Hippocampal formation (tissue), 2 donors: Measurements from ENCODE around the gene TRPM2.

Source experiments
- DNase-seq, 2 donors: peaks; one replicate each; lab custom pipeline; 2025; lab: John Stamatoyannopoulos, UW

Gene TRPM2

GRCh38 chr21:44483288-44484237 is 130.1 kb downstream of the TRPM2 start:
- DNase-seq = no peak

GRCh38 chr21:44484498-44485253 is 131.3 kb downstream of the TRPM2 start:
- no peak for DNase-seq

- DNase-seq = no peak
Observed at GRCh38 chr21:44485254-44485793, 131.9 kb downstream of the TRPM2 start.

- DNase-seq = no peak
Observed at GRCh38 chr21:44485796-44486195, 132.4 kb downstream of the TRPM2 start.

- no peak for DNase-seq
Observed at GRCh38 chr21:44486302-44486701, 132.9 kb downstream of the TRPM2 start.

GRCh38 chr21:44487831-44488230 is 134.4 kb downstream of the TRPM2 start:
- no peak for DNase-seq

GRCh38 chr21:44489962-44490361 is 136.5 kb downstream of the TRPM2 start:
- DNase-seq = no peak

- no peak for DNase-seq
Observed at GRCh38 chr21:44490405-44490804, 137.0 kb downstream of the TRPM2 start.

- no peak for DNase-seq
Observed at GRCh38 chr21:44490816-44491215, 137.4 kb downstream of the TRPM2 start.
